ENCODE results near the gene PNKP. TPM values are rescaled to one million over a fixed set of nuclear protein-coding genes. Genes with fewer than 3 reads are reported as not detected.

PNKP gene
- total RNA-seq, 1 donor from 2014 or later: 81.3 TPM

GRCh38 chr19:49882643-49883042 is 15.3 kb upstream of the PNKP start:
- Mint-ChIP-seq H3K4me1 (ENCODE audit: low read depth, unreplicated experiment) (peaks cover 4% of the 10 kb centered on the region), H3K27ac (ENCODE audit: unreplicated experiment) (no peak overlapping the region), H3K9me3 (ENCODE audit: unreplicated experiment) (peaks cover 6% of the 10 kb centered on the region), H3K36me3 (ENCODE audit: unreplicated experiment) (peaks cover 6% of the 10 kb centered on the region), H3K4me3 (ENCODE audit: unreplicated experiment) (no peak overlapping the region), H3K27me3 (ENCODE audit: unreplicated experiment) (peaks cover 9% of the 10 kb centered on the region)
- no peak for TF ChIP-seq CTCF (IDR thresholded peaks at IDR 0.05; ENCODE audit: partially characterized antibody, unreplicated experiment)
- DNase-seq: no peak

GRCh38 chr19:49881672-49882394 is 14.5 kb upstream of the PNKP start:
- DNase-seq: peak; percentile 29
- peaks cover 6% of the 10 kb centered on the region for H3K36me3 Mint-ChIP-seq (ENCODE audit: unreplicated experiment)
- no peak overlapping the region for H3K27ac Mint-ChIP-seq (ENCODE audit: unreplicated experiment)

DNA sequence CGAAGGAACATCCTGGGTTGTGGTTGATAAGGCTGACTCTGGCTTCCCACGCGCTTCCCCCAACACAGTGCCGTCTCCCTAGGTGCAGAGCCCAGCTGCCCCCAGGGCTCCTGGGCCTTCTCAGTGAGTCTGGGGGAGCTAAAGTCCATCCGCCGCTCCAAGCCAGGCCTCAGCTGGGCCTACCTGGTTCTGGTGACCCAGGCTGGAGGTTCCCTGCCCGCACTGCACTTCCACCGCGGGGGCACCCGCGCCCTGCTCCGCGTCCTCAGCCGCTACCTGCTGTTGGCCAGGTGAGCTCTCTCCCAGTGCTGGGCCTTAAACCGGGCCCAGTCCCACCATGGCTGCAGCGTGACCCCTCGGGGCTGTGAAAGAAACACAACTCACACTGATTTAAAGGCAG is 13.8 kb upstream of the PNKP start:
- DNase-seq: no peak
- peaks cover 6% of the 10 kb centered on the region for H3K9me3 Mint-ChIP-seq (ENCODE audit: unreplicated experiment)
- H3K36me3 Mint-ChIP-seq (ENCODE audit: unreplicated experiment): peaks cover 6% of the 10 kb centered on the region
- peaks cover 9% of the 10 kb centered on the region for H3K27me3 Mint-ChIP-seq (ENCODE audit: unreplicated experiment)
- no peak overlapping the region for H3K27ac Mint-ChIP-seq (ENCODE audit: unreplicated experiment)
- no peak overlapping the region for H3K4me3 Mint-ChIP-seq (ENCODE audit: unreplicated experiment)
- peaks cover 4% of the 10 kb centered on the region for H3K4me1 Mint-ChIP-seq (ENCODE audit: low read depth, unreplicated experiment)
- no peak for TF ChIP-seq CTCF (IDR thresholded peaks at IDR 0.05; ENCODE audit: partially characterized antibody, unreplicated experiment)

More at GRCh38 chr19:49881672-49882394, 14.5 kb upstream of the PNKP start:
- no peak overlapping the region for H3K4me3 Mint-ChIP-seq (ENCODE audit: unreplicated experiment)
- H3K27me3 Mint-ChIP-seq (ENCODE audit: unreplicated experiment): peaks cover 9% of the 10 kb centered on the region
- peaks cover 4% of the 10 kb centered on the region for H3K4me1 Mint-ChIP-seq (ENCODE audit: low read depth, unreplicated experiment)
- H3K9me3 Mint-ChIP-seq (ENCODE audit: unreplicated experiment): peaks cover 6% of the 10 kb centered on the region
- no peak for TF ChIP-seq CTCF (IDR thresholded peaks at IDR 0.05; ENCODE audit: partially characterized antibody, unreplicated experiment)

- Mint-ChIP-seq H3K36me3 (ENCODE audit: unreplicated experiment) (peaks cover 6% of the 10 kb centered on the region), H3K4me3 (ENCODE audit: unreplicated experiment) (no peak overlapping the region), H3K27me3 (ENCODE audit: unreplicated experiment) (peaks cover 12% of the 10 kb centered on the region)
Measured at GRCh38 chr19:49880162-49880869, 12.9 kb upstream of the PNKP start.

More at GRCh38 chr19:49880162-49880869, 12.9 kb upstream of the PNKP start:
- peaks cover 9% of the 10 kb centered on the region for H3K4me1 Mint-ChIP-seq (ENCODE audit: low read depth, unreplicated experiment)
- H3K27ac Mint-ChIP-seq (ENCODE audit: unreplicated experiment): no peak overlapping the region
- TF ChIP-seq CTCF (IDR thresholded peaks at IDR 0.05; ENCODE audit: partially characterized antibody, unreplicated experiment): no peak
- no peak for DNase-seq
- peaks cover 10% of the 10 kb centered on the region for H3K9me3 Mint-ChIP-seq (ENCODE audit: unreplicated experiment)
